Neural cell (in vitro differentiated cells): ENCODE results near the gene STX8.

Experiments
- EP300 ChIP-seq: fragments of 450-650 bp; conservative IDR thresholded peaks from 2 replicates; pipeline ENCODE4 v1.6.1; 2014; ENCODE audit warnings: antibody characterized with exemption, mild to moderate bottlenecking, moderate library complexity; ENCODE audit not compliant: poor library complexity, severe bottlenecking
- EZH2 ChIP-seq: fragments of 200-600, 300-800 bp; shearing (Covaris generic), sonication (generic); IDR thresholded peaks from 2 replicates; pipeline ENCODE4 v1.6.1; 2014; ENCODE audit warnings: antibody characterized with exemption, low read length, borderline replicate concordance, mild to moderate bottlenecking; ENCODE audit not compliant: insufficient read depth, poor library complexity, severe bottlenecking
- POLR2AphosphoS5 ChIP-seq: IDR thresholded peaks from 2 replicates; pipeline ENCODE4 v1.6.1; 2012
- RAD21 ChIP-seq: fragments of 450-650 bp; conservative IDR thresholded peaks from 2 replicates; pipeline ENCODE4 v1.6.1; 2014; ENCODE audit warnings: antibody characterized with exemption, mild to moderate bottlenecking, moderate library complexity
- SMC3 ChIP-seq: fragments of 450-650 bp; conservative IDR thresholded peaks from 2 replicates; pipeline ENCODE4 v1.6.1; 2014; ENCODE audit warnings: antibody characterized with exemption, mild to moderate bottlenecking, moderate library complexity; ENCODE audit not compliant: poor library complexity
- TAF1 ChIP-seq: IDR thresholded peaks from 2 replicates; pipeline ENCODE4 v1.6.1; 2012; ENCODE audit warnings: low read depth
- TF ChIP-seq, protein P1 (sequence below): fragments of 450-650 bp; IDR thresholded peaks from 2 replicates; pipeline ENCODE4 v1.5.1; 2014; ENCODE audit warnings: antibody characterized with exemption, mild to moderate bottlenecking, moderate library complexity; ENCODE audit not compliant: poor library complexity, severe bottlenecking
- TF ChIP-seq, protein P2 (sequence below): IDR thresholded peaks from 2 replicates; pipeline ENCODE4 v1.6.1; 2012; ENCODE audit warnings: borderline replicate concordance

GRCh38 chr17:9330141-9330540 is 245.5 kb downstream of the STX8 start:
- TF ChIP-seq, protein P1, sequence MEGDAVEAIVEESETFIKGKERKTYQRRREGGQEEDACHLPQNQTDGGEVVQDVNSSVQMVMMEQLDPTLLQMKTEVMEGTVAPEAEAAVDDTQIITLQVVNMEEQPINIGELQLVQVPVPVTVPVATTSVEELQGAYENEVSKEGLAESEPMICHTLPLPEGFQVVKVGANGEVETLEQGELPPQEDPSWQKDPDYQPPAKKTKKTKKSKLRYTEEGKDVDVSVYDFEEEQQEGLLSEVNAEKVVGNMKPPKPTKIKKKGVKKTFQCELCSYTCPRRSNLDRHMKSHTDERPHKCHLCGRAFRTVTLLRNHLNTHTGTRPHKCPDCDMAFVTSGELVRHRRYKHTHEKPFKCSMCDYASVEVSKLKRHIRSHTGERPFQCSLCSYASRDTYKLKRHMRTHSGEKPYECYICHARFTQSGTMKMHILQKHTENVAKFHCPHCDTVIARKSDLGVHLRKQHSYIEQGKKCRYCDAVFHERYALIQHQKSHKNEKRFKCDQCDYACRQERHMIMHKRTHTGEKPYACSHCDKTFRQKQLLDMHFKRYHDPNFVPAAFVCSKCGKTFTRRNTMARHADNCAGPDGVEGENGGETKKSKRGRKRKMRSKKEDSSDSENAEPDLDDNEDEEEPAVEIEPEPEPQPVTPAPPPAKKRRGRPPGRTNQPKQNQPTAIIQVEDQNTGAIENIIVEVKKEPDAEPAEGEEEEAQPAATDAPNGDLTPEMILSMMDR, result no peak
- TF ChIP-seq POLR2AphosphoS5, result no peak
- no peak for TF ChIP-seq EP300
- TF ChIP-seq, protein P2, sequence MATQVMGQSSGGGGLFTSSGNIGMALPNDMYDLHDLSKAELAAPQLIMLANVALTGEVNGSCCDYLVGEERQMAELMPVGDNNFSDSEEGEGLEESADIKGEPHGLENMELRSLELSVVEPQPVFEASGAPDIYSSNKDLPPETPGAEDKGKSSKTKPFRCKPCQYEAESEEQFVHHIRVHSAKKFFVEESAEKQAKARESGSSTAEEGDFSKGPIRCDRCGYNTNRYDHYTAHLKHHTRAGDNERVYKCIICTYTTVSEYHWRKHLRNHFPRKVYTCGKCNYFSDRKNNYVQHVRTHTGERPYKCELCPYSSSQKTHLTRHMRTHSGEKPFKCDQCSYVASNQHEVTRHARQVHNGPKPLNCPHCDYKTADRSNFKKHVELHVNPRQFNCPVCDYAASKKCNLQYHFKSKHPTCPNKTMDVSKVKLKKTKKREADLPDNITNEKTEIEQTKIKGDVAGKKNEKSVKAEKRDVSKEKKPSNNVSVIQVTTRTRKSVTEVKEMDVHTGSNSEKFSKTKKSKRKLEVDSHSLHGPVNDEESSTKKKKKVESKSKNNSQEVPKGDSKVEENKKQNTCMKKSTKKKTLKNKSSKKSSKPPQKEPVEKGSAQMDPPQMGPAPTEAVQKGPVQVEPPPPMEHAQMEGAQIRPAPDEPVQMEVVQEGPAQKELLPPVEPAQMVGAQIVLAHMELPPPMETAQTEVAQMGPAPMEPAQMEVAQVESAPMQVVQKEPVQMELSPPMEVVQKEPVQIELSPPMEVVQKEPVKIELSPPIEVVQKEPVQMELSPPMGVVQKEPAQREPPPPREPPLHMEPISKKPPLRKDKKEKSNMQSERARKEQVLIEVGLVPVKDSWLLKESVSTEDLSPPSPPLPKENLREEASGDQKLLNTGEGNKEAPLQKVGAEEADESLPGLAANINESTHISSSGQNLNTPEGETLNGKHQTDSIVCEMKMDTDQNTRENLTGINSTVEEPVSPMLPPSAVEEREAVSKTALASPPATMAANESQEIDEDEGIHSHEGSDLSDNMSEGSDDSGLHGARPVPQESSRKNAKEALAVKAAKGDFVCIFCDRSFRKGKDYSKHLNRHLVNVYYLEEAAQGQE, result no peak
- TF ChIP-seq TAF1, result no peak
- TF ChIP-seq SMC3, result no peak
- no peak for TF ChIP-seq RAD21
- TF ChIP-seq EZH2, result no peak
